Muscle of back (tissue), 11 donors: Measurements from ENCODE around the gene EPHA1. TPM values are rescaled to one million over a fixed set of nuclear protein-coding genes. Genes with fewer than 3 reads are reported as not detected.

Source experiments
- DNase-seq, 3 donors: peaks; one replicate each; pipeline versions ENCODE4 v3.0.0 to v3.0.0-alpha.2; 2013
- polyA plus RNA-seq, 10 donors: library from polyadenylated mRNA; unstranded; fragments of 120-200 nt; gene quantifications; one replicate each; pipeline ENCODE4 v1.2.1, GENCODE V29; 2013; ENCODE audit not compliant: insufficient read length in 10 of 10

Gene EPHA1
- polyA plus RNA-seq, 10 donors, result 2.5 to 8.8 (median 4.7) TPM

DNA sequence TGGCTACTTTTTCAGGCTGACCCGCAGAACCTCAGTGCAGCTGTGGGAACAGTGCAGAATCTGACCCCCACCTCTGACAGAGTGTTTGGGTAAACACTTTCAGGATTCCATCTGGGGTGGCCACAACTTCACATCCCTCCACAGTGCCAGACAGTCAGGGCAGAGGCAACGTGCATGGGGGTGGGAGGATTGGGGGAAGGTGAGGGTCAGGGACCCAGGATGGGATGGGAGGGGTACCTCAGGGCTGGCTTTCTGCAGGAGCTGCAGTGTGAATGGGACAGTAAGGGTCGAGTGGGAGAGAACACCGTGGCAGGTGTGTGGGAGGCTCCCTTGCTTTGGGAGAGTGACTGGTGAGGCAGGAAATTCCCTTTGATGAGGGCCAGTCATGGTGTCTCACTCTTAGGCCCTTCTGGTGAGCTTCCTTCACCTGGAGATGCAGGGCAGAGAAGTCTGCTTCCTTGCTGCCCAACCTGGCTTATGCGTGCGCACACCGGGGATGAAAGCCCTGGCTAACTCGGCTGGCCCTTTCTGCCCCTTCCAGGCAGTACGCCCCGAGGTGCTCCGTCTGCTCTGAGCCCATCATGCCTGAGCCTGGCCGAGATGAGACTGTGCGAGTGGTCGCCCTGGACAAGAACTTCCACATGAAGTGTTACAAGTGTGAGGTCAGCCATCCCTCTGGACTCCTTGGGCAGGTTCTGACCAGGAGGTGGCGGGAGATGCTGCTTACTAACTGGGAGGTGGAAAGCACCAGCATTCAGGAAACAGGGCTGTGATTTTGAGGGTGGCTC, 19.1 kb downstream of the EPHA1 start:
- no peak for DNase-seq

DNA sequence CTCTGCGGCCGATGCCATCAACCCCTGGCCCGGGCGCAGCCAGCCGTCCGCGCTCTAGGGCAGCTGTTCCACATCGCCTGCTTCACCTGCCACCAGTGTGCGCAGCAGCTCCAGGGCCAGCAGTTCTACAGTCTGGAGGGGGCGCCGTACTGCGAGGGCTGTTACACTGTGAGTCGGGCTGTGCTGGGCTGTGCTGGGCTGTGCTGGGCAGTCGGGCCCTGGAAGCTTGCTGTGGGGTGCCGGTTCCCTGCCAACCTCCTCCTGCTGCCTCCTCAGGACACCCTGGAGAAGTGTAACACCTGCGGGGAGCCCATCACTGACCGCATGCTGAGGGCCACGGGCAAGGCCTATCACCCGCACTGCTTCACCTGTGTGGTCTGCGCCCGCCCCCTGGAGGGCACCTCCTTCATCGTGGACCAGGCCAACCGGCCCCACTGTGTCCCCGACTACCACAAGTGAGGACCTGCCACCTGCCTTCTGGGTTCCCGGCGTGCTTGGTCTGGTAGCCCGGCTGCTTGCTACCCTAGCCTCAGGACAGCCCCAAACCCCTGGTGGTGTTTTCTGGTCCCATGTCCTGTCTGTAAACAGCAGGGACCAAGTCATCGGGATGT, 20.1 kb downstream of the EPHA1 start:
- DNase-seq, result no peak

DNA sequence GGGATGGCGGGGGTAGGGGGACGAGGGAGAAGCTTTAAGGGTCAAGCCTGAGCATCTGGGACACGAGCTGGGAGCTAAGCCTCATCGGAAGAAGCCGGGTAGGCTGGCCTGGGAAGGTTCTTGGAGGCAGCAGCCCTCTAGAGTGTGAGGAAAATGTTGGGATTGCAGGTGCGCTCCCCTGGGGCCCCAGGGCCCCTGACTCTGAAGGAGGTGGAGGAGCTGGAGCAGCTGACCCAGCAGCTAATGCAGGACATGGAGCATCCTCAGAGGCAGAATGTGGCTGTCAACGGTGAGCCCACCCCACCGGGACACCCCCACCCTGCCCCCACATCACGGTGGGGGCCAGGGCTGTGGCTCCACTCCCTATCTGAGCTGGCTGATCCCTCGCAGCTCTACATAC, 20.6 kb downstream of the EPHA1 start:
- peak in 1 of 3 donors; percentile 13 for DNase-seq

DNA sequence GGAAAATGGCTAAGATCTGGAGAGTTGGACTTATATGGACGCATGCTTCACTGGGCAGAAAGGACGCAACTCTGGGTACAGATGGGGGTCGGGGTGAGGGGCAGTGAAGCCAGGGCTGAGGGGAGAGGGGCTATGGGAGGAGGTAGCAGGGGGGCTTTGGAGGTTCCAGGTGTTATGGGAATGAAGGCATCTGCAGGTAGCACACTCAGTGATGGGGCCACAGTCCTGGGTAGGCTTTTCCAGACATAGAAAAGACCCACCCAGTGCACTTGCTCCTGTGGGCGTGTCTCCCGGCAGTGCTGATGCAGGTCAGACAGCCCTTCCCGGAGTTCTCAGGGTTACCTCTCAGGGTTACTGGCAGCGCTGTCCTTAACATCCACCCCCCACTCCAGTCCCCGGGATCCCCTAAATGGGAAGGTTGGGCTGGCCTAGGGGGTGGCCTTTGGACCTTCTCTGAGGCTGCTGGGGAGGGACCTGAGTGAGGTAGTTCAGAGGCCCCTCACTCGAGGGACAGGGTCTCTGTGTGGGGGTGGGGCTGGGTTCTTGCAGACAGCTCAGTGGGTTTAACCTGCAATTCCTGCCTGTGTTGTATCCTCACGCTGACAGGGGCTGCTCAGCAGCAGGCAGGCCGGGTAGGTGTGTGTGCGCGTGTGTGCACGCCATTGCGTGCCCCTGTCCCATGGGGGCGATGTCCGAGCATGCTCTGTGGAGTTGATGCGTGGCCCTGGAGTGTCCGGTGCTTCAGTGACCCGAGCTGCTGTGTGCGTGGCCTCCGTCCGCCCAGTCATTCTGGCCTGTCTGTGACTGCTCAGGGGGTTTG, 21.3 kb downstream of the EPHA1 start:
- peak in 1 of 3 donors; percentile 19 for DNase-seq

GRCh38 chr7:143385891-143386781, 22.5 kb downstream of the EPHA1 start:
- DNase-seq, result peak in 1 of 3 donors; percentile 67

- peak in 1 of 3 donors; percentile 70 for DNase-seq
Observed at GRCh38 chr7:143384661-143385631, 23.7 kb downstream of the EPHA1 start.

GRCh38 chr7:143384148-143384547, 24.5 kb downstream of the EPHA1 start:
- DNase-seq, result no peak

DNA sequence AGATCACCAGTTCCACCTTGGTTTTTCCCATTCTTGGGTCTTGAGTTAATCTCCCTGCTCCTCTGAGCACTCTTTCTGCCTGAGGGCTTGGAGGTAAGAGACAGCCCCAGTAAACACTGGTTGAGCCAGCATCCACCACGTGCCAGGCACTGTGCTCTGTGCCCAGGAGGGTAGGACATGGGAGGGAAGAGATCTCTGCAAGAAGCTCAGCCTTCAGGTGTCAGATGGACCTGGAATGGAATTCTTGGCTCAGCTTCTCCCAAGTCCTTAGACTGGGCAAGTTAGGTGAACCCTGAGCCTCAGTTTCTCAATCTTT, 25.1 kb downstream of the EPHA1 start:
- no peak for DNase-seq

DNA sequence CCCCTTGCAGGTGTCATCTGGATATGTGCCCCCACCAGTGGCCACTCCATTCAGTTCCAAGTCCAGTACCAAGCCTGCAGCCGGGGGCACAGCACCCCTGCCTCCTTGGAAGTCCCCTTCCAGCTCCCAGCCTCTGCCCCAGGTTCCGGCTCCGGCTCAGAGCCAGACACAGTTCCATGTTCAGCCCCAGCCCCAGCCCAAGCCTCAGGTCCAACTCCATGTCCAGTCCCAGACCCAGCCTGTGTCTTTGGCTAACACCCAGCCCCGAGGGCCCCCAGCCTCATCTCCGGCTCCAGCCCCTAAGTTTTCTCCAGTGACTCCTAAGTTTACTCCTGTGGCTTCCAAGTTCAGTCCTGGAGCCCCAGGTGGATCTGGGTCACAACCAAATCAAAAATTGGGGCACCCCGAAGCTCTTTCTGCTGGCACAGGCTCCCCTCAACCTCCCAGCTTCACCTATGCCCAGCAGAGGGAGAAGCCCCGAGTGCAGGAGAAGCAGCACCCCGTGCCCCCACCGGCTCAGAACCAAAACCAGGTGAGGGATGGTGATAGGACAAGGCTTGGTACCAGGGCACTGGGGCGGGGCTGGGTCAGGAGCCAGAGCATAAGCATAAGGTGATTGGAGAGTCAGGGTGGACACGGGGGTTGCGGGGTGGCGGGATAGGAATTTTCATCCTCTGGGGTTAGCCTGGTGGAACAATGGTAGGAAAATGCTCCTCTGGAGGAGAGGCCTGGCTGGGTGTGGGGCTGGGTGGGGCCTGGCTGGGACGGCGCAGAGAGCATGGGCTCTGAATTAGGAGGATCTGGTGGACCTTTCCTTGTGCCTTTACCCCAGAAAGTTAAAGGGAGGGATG, 25.6 kb downstream of the EPHA1 start:
- DNase-seq, result no peak

DNA sequence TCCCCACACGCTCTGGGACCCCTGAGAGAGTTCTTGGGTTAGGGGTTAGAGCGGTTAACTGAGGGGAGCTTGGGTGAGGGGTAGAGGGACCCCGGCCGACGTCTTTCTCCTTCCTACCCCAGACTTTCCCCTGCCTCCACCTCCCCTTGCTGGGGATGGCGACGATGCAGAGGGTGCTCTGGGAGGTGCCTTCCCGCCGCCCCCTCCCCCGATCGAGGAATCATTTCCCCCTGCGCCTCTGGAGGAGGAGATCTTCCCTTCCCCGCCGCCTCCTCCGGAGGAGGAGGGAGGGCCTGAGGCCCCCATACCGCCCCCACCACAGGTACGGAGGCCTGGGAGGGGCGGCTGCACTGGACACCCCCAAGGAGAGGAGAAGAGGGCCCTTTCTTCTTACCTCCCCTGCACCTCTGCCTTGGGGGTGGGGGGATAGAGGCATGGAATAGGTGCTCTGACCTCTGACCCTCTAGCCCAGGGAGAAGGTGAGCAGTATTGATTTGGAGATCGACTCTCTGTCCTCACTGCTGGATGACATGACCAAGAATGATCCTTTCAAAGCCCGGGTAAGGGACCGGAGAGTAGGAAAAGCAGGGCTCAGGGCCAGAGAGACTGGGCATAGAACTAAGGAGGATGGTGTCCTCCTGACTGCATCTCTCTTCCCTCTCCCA, 26.4 kb downstream of the EPHA1 start:
- no peak for DNase-seq

DNA sequence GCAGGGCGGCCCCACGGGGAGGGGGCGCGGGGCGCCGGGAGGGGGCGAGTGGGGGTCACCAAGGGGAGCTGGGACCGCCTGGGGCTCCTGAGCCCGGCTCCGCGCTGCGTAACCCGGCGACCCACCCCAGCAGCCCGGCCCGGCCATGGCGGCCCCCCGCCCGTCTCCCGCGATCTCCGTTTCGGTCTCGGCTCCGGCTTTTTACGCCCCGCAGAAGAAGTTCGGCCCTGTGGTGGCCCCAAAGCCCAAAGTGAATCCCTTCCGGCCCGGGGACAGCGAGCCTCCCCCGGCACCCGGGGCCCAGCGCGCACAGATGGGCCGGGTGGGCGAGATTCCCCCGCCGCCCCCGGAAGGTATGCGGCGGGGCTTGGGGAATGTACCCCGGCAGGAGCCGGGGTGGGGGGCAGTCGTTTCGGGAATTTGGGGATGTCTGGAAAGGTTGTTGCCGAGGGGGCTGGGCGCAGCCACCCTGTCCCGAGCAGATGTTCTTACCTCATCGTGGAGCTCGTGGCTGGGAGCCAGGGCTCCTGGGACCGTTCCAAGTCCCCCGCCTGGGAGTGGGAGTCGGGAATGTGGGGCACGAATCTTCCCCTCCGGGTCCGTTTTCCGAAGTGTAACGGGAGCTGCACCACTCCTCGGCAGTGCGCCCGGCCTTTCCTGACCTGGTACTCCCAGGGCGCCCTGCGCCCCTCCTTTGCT, 27.1 kb downstream of the EPHA1 start:
- DNase-seq, result peak; percentile 80 to 91 (median 85)

DNA sequence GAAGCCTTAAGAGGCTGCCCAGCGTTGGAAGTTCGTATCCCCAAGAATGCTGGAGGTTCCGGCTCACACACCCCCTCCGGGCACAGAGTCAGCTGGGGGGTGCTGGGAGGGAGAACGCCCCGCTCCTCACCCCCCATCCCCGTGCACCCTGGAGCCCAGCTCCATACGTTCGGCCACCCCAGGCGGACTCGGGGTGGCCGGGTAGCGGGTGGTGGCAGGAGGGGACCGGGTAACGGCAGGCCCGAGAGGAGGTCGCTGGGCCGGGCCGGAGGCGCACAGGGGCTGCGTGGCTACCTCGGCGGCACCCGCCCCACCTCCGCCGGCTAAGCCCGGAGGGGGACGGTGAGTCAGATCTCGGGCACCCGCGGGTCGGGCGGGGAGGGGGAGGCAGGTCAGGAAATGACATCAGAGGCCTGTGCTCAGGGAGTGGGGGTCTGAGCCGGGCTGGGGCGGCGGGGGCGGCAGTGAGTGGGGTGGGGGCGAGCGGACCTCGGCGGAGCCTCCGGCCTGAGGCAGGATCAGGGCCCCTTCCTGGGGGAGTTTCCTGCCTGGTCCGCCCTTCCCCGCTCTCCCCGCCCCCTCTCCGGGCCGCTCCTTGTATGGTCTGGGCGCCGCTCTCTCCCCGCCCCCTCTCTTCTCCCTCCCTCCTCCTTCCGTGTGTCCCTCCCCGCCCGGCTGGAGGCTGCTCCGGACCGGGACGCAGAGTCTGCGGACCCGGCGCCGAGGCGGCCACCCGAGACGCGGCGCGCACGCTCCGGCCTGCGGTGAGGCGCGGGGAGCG, 27.8 kb downstream of the EPHA1 start, which contains the start of gene ZYX:
Gene ZYX (plus strand): TSS at position 700 of the 781 bp plus-strand sequence. CDS start 227 bp downstream, outside the sequence.
- peak; percentile 96 to 98 (median 97) for DNase-seq

- DNase-seq, result peak; percentile 89 to 96 (median 94)
Observed at GRCh38 chr7:143380260-143380645, 28.4 kb downstream of the EPHA1 start.

DNA sequence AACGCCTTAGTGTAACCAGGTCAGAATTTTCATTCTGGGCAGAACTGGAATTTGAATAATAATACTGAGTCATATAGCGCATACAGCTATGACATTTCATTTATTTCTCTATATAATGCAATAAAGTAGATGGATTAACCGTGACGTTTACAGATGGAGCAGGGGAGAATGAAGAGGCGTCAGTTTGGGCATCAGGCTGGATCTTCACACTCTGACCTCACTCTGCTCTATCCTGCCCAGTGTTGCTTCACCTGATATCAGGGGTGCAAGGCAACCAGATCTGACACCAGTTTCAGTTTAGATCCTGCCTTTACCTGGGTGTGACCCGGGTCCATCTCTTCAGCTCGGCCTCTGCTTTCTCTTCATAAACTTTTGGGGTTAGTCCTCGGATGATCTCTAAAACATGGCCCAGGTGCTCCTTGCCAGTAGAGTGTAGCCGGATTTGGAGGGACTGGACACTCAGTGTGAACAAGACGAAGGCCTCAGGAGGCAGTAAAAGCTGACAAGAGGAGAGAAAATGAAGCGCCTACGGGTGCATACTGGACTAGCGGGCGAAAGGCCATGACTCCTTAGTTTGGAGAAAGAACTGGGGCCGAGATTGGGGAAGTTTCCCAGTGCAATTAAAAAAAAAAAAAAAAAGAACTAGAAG, 28.9 kb downstream of the EPHA1 start:
- no peak for DNase-seq

DNA sequence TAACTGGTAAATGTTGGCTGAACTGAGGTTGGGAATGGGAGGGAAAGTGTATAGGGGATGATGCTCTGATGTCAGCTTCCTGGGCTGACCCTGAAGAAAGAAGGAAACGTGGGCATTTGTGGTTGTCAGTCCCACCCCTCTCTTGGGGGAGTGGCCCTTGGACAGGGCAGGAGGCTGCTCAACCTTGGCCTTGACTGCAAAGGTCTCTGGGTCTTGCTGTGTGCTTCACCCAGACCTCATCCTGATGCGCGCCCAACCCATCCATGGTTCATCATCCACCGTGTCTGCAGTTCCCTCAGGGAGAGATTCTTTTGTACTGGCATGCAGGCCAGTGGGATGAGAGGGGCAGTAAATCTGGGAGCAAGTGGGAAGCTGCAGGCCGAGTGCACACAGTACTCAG, 32.3 kb downstream of the EPHA1 start:
- no peak for DNase-seq

- DNase-seq, result no peak
Observed at GRCh38 chr7:143375298-143376034, 33.2 kb downstream of the EPHA1 start.
